ENCODE results near the gene MCF2L2. TPM values are rescaled to one million over a fixed set of nuclear protein-coding genes. Genes with fewer than 3 reads are reported as not detected.
A peak's percentile ranks its signal among the peaks of the same experiment; 100 is the strongest.

The MCF2L2 gene
- total and polyA plus RNA-seq, 2 of the 13 experiments (the other 11 are each of a cell fraction or from before 2014, with no cell fraction given), result not detected

- no peak for TF ChIP-seq ZNF589 (CRISPR knock-in tag; conservative IDR thresholded peaks at IDR 0.05)
- TF ChIP-seq ZNF446 (CRISPR knock-in tag; IDR thresholded peaks at IDR 0.05), result no peak
- TF ChIP-seq TFE3 (CRISPR knock-in tag; IDR thresholded peaks at IDR 0.05), result no peak
- TF ChIP-seq SP5 (CRISPR knock-in tag; IDR thresholded peaks at IDR 0.05; ENCODE audit: borderline replicate concordance, low read depth), result no peak
- no peak for TF ChIP-seq HINFP (CRISPR knock-in tag; IDR thresholded peaks at IDR 0.05; ENCODE audit: low read depth)
These were observed 36.1 kb upstream of the MCF2L2 start (continued) for GRCh38 chr3:183464480-183464879.

DNA sequence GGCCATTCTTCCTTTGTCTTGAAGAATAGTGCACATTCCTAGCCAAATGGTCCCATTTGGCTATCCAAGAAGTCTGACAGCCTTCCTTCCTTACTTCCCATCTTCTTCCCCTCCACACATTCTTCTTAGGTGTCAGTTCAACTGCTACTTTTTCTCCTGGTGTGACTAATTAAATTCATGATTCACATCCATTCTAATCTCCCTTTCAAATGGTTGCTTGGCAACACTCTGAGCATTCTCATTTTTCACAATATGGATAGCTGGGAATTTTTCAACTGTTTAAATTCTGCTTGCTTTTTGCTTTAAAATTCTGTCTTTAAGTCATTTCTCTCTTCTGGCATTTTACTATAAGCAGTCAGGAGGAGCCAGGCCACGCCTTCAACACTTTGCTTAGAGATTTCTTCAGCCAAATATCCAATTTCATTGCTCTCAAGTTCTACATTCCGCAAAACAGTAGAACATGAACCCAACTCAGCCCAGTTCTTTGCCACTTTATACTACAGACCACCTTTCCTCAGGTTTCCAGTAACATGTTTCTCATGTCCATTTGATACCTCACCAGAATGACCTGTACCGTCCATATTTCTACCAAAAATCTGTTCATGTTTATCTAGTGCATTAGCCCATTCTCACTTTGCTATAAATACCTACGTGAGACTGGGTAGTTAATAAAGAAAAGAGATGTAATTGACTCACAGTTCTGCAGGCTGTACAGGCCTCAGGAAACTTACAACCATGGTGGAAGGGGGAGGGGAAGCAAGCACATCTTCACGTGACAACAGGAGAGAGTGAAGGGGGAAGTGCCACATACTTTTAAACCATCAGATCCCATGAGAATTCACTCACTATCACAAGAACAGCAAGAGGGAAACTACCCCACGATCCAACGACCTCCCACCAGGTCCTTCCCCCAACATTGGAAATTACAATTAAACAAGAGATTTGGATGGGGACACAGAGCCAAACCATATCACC is 31.9 kb upstream of the MCF2L2 start:
- H3K4me2 ChIP-seq (ENCODE audit: low read depth, low read length), result no peak overlapping the region
- FAIRE-seq, result no peak
- no peak overlapping the region for H3K27ac ChIP-seq (ENCODE audit: extremely low read length, insufficient read depth, low read length)
- H3K79me2 ChIP-seq (ENCODE audit: insufficient read depth, low read length), result no peaks in the 10 kb centered on the region
- no peak for ATAC-seq
- DNase-seq (ENCODE audit: low spot score), result no peak
- no peak overlapping the region for H2AFZ ChIP-seq (ENCODE audit: low read length)
- intact Hi-C loops (cut with micrococcal nuclease; ENCODE audit: unreplicated experiment) (no loop called here), in situ Hi-C loops (cut with HindIII; ENCODE audit: extremely low pct_ligation_motif_present, low pct_unique_long_range_greater_than_20kb) (no loop called here)
- no peaks in the 10 kb centered on the region for H3K9me3 ChIP-seq (ENCODE audit: low read length)
- CTCF ChIA-PET (ENCODE audit: low intra/inter-chr PET ratio, low total read pairs), result no interaction called here
- POLR2A ChIA-PET, result no interaction called here
- WGBS (ENCODE audit: low lambda C conversion rate), result 36% methylated on average over 7 of the region's 7 CpGs
- H4K20me1 ChIP-seq (ENCODE audit: insufficient read depth, low read length), result no peaks in the 10 kb centered on the region
- H3K4me3 ChIP-seq (replicated peaks in 1 of 3; ENCODE audit: insufficient read depth in 1 of 3, low read depth in 2 of 3, low read length in 3 of 3), result no peak overlapping the region
- H3K27me3 ChIP-seq (ENCODE audit: control insufficient read depth in 1 of 2, insufficient read depth in 2 of 2, low read length in 2 of 2), result no peaks in the 10 kb centered on the region
- BruUV-seq (replicated peaks), result no TSS peak
- no peaks in the 10 kb centered on the region for H3K36me3 ChIP-seq (replicated peaks in 1 of 2; ENCODE audit: control insufficient read depth in 1 of 2, insufficient read depth in 2 of 2, low read length in 2 of 2)
- peaks cover 15% of the 10 kb centered on the region for H3K4me1 ChIP-seq (ENCODE audit: insufficient read depth, low read length)
- H3K9ac ChIP-seq (ENCODE audit: insufficient read depth, low read depth, low read length), result no peak overlapping the region
- TF ChIP-seq TCF7 (IDR thresholded peaks at IDR 0.05; ENCODE audit: low read depth) (no peak), ZNF354B (CRISPR knock-in tag; IDR thresholded peaks at IDR 0.05) (no peak), CREB1 (IDR thresholded peaks at IDR 0.05) (no peak), CREB1 (CRISPR knock-in tag; IDR thresholded peaks at IDR 0.05) (no peak), ZNF788 (CRISPR knock-in tag; IDR thresholded peaks at IDR 0.05; ENCODE audit: borderline replicate concordance) (no peak), TAF15 (IDR thresholded peaks at IDR 0.05; ENCODE audit: low read depth, low read length, poor library complexity, severe bottlenecking) (no peak), ZNF256 (CRISPR knock-in tag; conservative IDR thresholded peaks at IDR 0.05) (peak; percentile 96), MYNN (CRISPR knock-in tag; IDR thresholded peaks at IDR 0.05; ENCODE audit: low read depth) (no peak), SMAD1 (CRISPR knock-in tag; IDR thresholded peaks at IDR 0.05; ENCODE audit: borderline replicate concordance, low read depth) (no peak)

Data from HepG2 (cell line).